Upper lobe of left lung (tissue), 4 donors: ENCODE data around the gene GSG1L.

Experiments
- EP300 ChIP-seq, 4 donors: sonication (generic); formaldehyde crosslinking; IDR thresholded peaks; one replicate each; pipeline ENCODE4 v1.5.1; 2017; ENCODE audit warnings: antibody characterized with exemption in 4 of 4, control low read depth in 2 of 4
- POLR2A ChIP-seq, 4 donors: fragments of 450-650 bp; IDR thresholded peaks; one replicate each; pipeline ENCODE4 v1.5.1; 2016 to 2017; ENCODE audit warnings: antibody characterized with exemption in 4 of 4, mild to moderate bottlenecking in 2 of 4
- POLR2AphosphoS5 ChIP-seq, 2 donors: sonication (generic); formaldehyde crosslinking; IDR thresholded peaks; one replicate each; pipeline ENCODE4 v1.5.1; 2017; ENCODE audit warnings: antibody characterized with exemption in 2 of 2
- TF ChIP-seq, protein P1 (sequence below), 6 experiments: fragments of 450-650 bp in 4 of 6; fragments of 200-600 bp in 2 of 6; sonication (generic) in 2 of 6; IDR thresholded peaks; one replicate each; pipeline ENCODE4 v1.5.1; 2016 to 2019; ENCODE audit warnings: antibody characterized with exemption in 6 of 6

DNA sequence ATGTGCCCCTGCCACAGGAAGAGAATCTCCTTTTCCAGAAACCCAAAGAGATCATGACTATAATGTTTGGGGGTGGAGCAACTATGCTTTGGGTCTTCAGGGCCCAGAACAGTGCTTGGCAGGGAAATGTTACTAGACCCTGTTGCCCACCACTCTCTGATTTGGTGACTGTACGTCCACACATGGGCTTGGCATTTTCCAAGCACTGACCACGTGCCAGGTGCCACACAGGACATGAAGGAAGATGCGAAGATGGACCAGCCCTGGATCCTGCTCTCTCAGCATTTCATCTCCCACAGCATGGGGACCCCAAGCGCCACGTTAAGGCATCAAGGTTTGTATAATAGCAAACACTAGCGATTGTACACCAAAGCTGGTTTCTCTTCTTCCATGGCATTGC lies 50.1 kb downstream of the GSG1L start:
- TF ChIP-seq, protein P1, sequence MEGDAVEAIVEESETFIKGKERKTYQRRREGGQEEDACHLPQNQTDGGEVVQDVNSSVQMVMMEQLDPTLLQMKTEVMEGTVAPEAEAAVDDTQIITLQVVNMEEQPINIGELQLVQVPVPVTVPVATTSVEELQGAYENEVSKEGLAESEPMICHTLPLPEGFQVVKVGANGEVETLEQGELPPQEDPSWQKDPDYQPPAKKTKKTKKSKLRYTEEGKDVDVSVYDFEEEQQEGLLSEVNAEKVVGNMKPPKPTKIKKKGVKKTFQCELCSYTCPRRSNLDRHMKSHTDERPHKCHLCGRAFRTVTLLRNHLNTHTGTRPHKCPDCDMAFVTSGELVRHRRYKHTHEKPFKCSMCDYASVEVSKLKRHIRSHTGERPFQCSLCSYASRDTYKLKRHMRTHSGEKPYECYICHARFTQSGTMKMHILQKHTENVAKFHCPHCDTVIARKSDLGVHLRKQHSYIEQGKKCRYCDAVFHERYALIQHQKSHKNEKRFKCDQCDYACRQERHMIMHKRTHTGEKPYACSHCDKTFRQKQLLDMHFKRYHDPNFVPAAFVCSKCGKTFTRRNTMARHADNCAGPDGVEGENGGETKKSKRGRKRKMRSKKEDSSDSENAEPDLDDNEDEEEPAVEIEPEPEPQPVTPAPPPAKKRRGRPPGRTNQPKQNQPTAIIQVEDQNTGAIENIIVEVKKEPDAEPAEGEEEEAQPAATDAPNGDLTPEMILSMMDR (IDR thresholded peaks at IDR 0.05): no peak
- TF ChIP-seq POLR2AphosphoS5 (IDR thresholded peaks at IDR 0.05): no peak
- no peak for TF ChIP-seq EP300 (IDR thresholded peaks at IDR 0.05)
- no peak for TF ChIP-seq POLR2A (IDR thresholded peaks at IDR 0.05)
